Endothelial cell of umbilical vein (primary cell): ENCODE results near the gene PPEF1. TPM values are rescaled to one million over a fixed set of nuclear protein-coding genes. Genes with fewer than 3 reads are reported as not detected.
A peak's percentile ranks its signal among the peaks of the same experiment; 100 is the strongest.

Experiments
- BruUV-seq: library from RNA; stranded (reverse); fragments of 400-500 nt; replicated peaks from 2 replicates; lab custom pipeline; 2021; lab: Mats Ljungman, UMichigan
- CTCF ChIA-PET: fragments of 300-600, 350-600 bp; sonication (Branson Sonifier 250); formaldehyde crosslinking; loops from one replicate; lab custom pipeline; 2021; ENCODE audit warnings: antibody characterized with exemption, inconsistent platforms; lab: Charles Lee
- POLR2A ChIA-PET: fragments of 300-600, 350-600 bp; sonication (Branson Sonifier 250); formaldehyde crosslinking; loops from one replicate; lab custom pipeline; 2021; ENCODE audit warnings: antibody characterized with exemption, inconsistent platforms; lab: Charles Lee
- DNase-seq: peaks from one replicate; pipeline ENCODE4 v3.0.0-alpha.2; 2011; ENCODE audit warnings: low read depth, low spot score
- FAIRE-seq: peaks from 2 replicates; lab custom pipeline; 2011; peaks lifted over from hg19 to GRCh38; lab: Jason Lieb, UNC
- H2AFZ ChIP-seq: 2 replicates; pipeline ENCODE4 v1.6.0; 2012; ENCODE audit warnings: low read depth, low read length, control low read depth, inconsistent platforms
- H3K27ac ChIP-seq: 2 replicates; pipeline ENCODE4 v1.5.1; 2011; ENCODE audit warnings: low read depth, mild to moderate bottlenecking, control low read depth, low read length, moderate library complexity; ENCODE audit not compliant: insufficient read depth
- H3K27me3 ChIP-seq, 2 experiments: 2 replicates each; pipeline versions ENCODE4 v1.6.0 to v1.6.1; 2011; ENCODE audit warnings: low read length in 2 of 2, mixed read lengths in 1 of 2; ENCODE audit not compliant: control insufficient read depth in 2 of 2, insufficient read depth in 2 of 2
- H3K36me3 ChIP-seq, 2 experiments: 2 replicates in 1 of 2; 3 replicates in 1 of 2; pipeline ENCODE4 v1.5.1; 2011; ENCODE audit warnings: low read length in 2 of 2, mild to moderate bottlenecking in 1 of 2, moderate library complexity in 1 of 2; ENCODE audit not compliant: control insufficient read depth in 2 of 2, insufficient read depth in 2 of 2; ENCODE audit errors: extremely low read depth in 1 of 2
- H3K4me1 ChIP-seq: 3 replicates; pipeline ENCODE4 v1.5.1; 2011; ENCODE audit warnings: mild to moderate bottlenecking, low read length; ENCODE audit not compliant: control insufficient read depth, insufficient read depth; ENCODE audit errors: extremely low read depth
- H3K4me2 ChIP-seq: 2 replicates; pipeline ENCODE4 v1.6.1; 2011; ENCODE audit warnings: low read length, control low read depth, mixed read lengths; ENCODE audit not compliant: insufficient read depth
- H3K4me3 ChIP-seq, 3 experiments: fragments of 200-600 bp in 1 of 3; sonication (generic), shearing (Covaris generic) in 1 of 3; replicated peaks in 1 of 3; 2 replicates each; pipeline ENCODE4 v1.5.1; 2011 to 2016; ENCODE audit warnings: control low read depth in 3 of 3, low read length in 3 of 3, mild to moderate bottlenecking in 2 of 3, inconsistent platforms in 1 of 3, low read depth in 1 of 3, moderate library complexity in 1 of 3; ENCODE audit not compliant: insufficient read depth in 1 of 3
- H3K79me2 ChIP-seq: 2 replicates; pipeline ENCODE4 v1.6.0; 2012; ENCODE audit warnings: low read length, inconsistent platforms; ENCODE audit not compliant: control insufficient read depth, insufficient read depth
- H3K9ac ChIP-seq: replicated peaks from 2 replicates; pipeline ENCODE3; 2011; ENCODE audit warnings: low read length, control low read depth; ENCODE audit not compliant: insufficient read depth; ENCODE audit errors: extremely low read depth
- H3K9me1 ChIP-seq: replicated peaks from 3 replicates; pipeline ENCODE4 v1.6.0; 2011; ENCODE audit warnings: mild to moderate bottlenecking, low read length; ENCODE audit not compliant: control insufficient read depth, insufficient read depth; ENCODE audit errors: extremely low read depth
- H3K9me3 ChIP-seq: replicated peaks from 2 replicates; pipeline ENCODE4 v1.5.1; 2012; ENCODE audit warnings: low read length, inconsistent platforms; ENCODE audit not compliant: control insufficient read depth, insufficient read depth
- H4K20me1 ChIP-seq: replicated peaks from 2 replicates; pipeline ENCODE3; 2011; ENCODE audit warnings: mild to moderate bottlenecking, low read length; ENCODE audit not compliant: control insufficient read depth, insufficient read depth; ENCODE audit errors: extremely low read depth
- CTCF ChIP-seq, 2 donors: IDR thresholded peaks; 1 replicate in 1 of 2; 2 replicates in 1 of 2; pipeline ENCODE4 v1.5.1; 2011; ENCODE audit warnings: low read length in 2 of 2, mild to moderate bottlenecking in 2 of 2, moderate library complexity in 2 of 2, control low read depth in 1 of 2, inconsistent platforms in 1 of 2, low read depth in 1 of 2; ENCODE audit not compliant: insufficient read depth in 1 of 2; ENCODE audit errors: extremely low read depth in 1 of 2
- EZH2 ChIP-seq: IDR thresholded peaks from 2 replicates; pipeline ENCODE4 v1.6.1; 2012; ENCODE audit warnings: borderline replicate concordance, low read depth, mild to moderate bottlenecking, moderate library complexity, low read length, inconsistent platforms; ENCODE audit not compliant: severe bottlenecking
- FOS ChIP-seq: IDR thresholded peaks from 2 replicates; pipeline ENCODE4 v1.6.1; 2011; ENCODE audit warnings: mild to moderate bottlenecking, low read length, moderate library complexity, borderline replicate concordance; ENCODE audit not compliant: insufficient read depth
- GATA2 ChIP-seq: IDR thresholded peaks from 2 replicates; pipeline ENCODE4 v1.7.0; 2011; ENCODE audit warnings: low read depth, mild to moderate bottlenecking, moderate library complexity, mixed read lengths, low read length; ENCODE audit not compliant: insufficient read length, insufficient read depth
- JUN ChIP-seq: IDR thresholded peaks from 2 replicates; pipeline ENCODE4 v1.6.1; 2011; ENCODE audit warnings: borderline replicate concordance, low read depth; ENCODE audit not compliant: insufficient read length, insufficient read depth
- MAX ChIP-seq: IDR thresholded peaks from 2 replicates; pipeline ENCODE4 v1.6.1; 2011; ENCODE audit not compliant: insufficient read depth, insufficient read length
- MYC ChIP-seq: IDR thresholded peaks from one replicate; pipeline ENCODE4 v1.6.1; 2011; ENCODE audit warnings: mild to moderate bottlenecking, low read depth, low read length
- POLR2A ChIP-seq: IDR thresholded peaks from 2 replicates; pipeline ENCODE4 v1.6.1; 2012; ENCODE audit warnings: low read depth, mild to moderate bottlenecking, control low read depth, low read length
- POLR2AphosphoS5 ChIP-seq: IDR thresholded peaks from 2 replicates; pipeline ENCODE4 v1.6.1; 2012; ENCODE audit warnings: low read depth, mild to moderate bottlenecking, control low read depth, low read length, moderate library complexity; ENCODE audit not compliant: insufficient read depth
- dilution Hi-C: fragments of 300-500 bp; cut with MboI; formaldehyde crosslinking; loops from one replicate; pipeline ENCODE4 v1.15.0; 2019; ENCODE audit warnings: low sequenced_read_pairs; ENCODE audit not compliant: extremely low pct_ligation_motif_present
- intact Hi-C: fragments of 100-400 bp; cut with micrococcal nuclease; formaldehyde crosslinking; loops from one replicate; pipeline ENCODE4 v1.10.0; 2022
- polyA plus RNA-seq, 4 experiments: library from polyadenylated mRNA; depleted of rRNA in 3 of 4; stranded (reverse) in 3 of 4; unstranded in 1 of 4; fragments of >200 nt; gene quantifications; 2 replicates each; pipeline versions ENCODE4 v1.2.1 to v1.2.3, GENCODE V29; 2011 to 2012; ENCODE audit warnings: missing spikeins in 1 of 4
- total RNA-seq: library from RNA; stranded (reverse); gene quantifications from 2 replicates; pipeline ENCODE4 v1.2.3, GENCODE V29; 2021

The PPEF1 gene
- total and polyA plus RNA-seq, 2 donors (not counting 3 experiments of a cell fraction or from before 2014, with no cell fraction given) = not detected

- ChIA-PET CTCF (interaction anchor here (0.6 kb wide), 1 partner anchor 32 kb away, joined by 3 read pairs; no protein-coding TSS in a partner anchor), POLR2A (no interaction called here)
- H3K9ac ChIP-seq = no peak overlapping the region
- no peaks in the 10 kb centered on the region for H3K4me1 ChIP-seq
- H4K20me1 ChIP-seq = no peaks in the 10 kb centered on the region
- H3K27ac ChIP-seq = no peak overlapping the region
- no peaks in the 10 kb centered on the region for H3K9me1 ChIP-seq
- intact Hi-C loops (no loop called here), dilution Hi-C loops (no loop called here)
- H3K79me2 ChIP-seq = no peaks in the 10 kb centered on the region
- H3K36me3 ChIP-seq = no peaks in the 10 kb centered on the region
- H2AFZ ChIP-seq = no peak overlapping the region
- H3K4me2 ChIP-seq = no peak overlapping the region
- no TSS peak for BruUV-seq
- H3K27me3 ChIP-seq = no peaks in the 10 kb centered on the region
- TF ChIP-seq GATA2 = no peak
- no peak for TF ChIP-seq POLR2A
- FAIRE-seq (no peak), DNase-seq (no peak)
- no peak overlapping the region for H3K4me3 ChIP-seq
- H3K9me3 ChIP-seq = no peaks in the 10 kb centered on the region
Observed at GRCh38 chrX:18875256-18875878, 167.9 kb downstream of the PPEF1 start.

GRCh38 chrX:18877469-18877868 lies 170.0 kb downstream of the PPEF1 start:
- intact Hi-C loops = no loop called here
- H3K79me2 ChIP-seq = no peaks in the 10 kb centered on the region
- no peak overlapping the region for H3K4me2 ChIP-seq
- no peaks in the 10 kb centered on the region for H4K20me1 ChIP-seq
- H2AFZ ChIP-seq = no peak overlapping the region
- CTCF ChIA-PET = no interaction called here
- no peak overlapping the region for H3K4me3 ChIP-seq
- H3K9me1 ChIP-seq = no peaks in the 10 kb centered on the region
- no peaks in the 10 kb centered on the region for H3K27me3 ChIP-seq
- dilution Hi-C loops = no loop called here
- POLR2A ChIA-PET = no interaction called here
- DNase-seq = no peak
- H3K9ac ChIP-seq = no peak overlapping the region
- no peaks in the 10 kb centered on the region for H3K36me3 ChIP-seq
- no peaks in the 10 kb centered on the region for H3K4me1 ChIP-seq
- H3K27ac ChIP-seq = no peak overlapping the region
- no TSS peak for BruUV-seq
- TF ChIP-seq FOS (no peak), EZH2 (no peak), JUN (no peak), MAX (no peak), POLR2A (no peak), POLR2AphosphoS5 (no peak), CTCF (IDR thresholded peaks at IDR 0.05; ENCODE audit: extremely low read depth in 1 of 2, insufficient read depth in 1 of 2, low read depth in 1 of 2, low read length in 2 of 2) (no peak), GATA2 (no peak), MYC (no peak)
- FAIRE-seq = peak; percentile 40
- H3K9me3 ChIP-seq = no peaks in the 10 kb centered on the region
